ENCODE measurements around the gene NBL1.
"Not testable (repeated sequence)": the region's sequence is repeated elsewhere in the genome, so short reads cannot be mapped to it uniquely, and the experiment has no call there.

Gene NBL1

GRCh38 chr1:19630720-19631395 lies 13.3 kb upstream of the NBL1 start:
- in situ Hi-C loops (cut with HindIII; ENCODE audit: low pct_unique_long_range_greater_than_20kb, low sequenced_read_pairs), result no loop called here
- no peak for TF ChIP-seq JUND (IDR thresholded peaks at IDR 0.05; ENCODE audit: low read depth)
- DNase-seq (ENCODE audit: low read depth in 1 of 2, low spot score in 1 of 2), result no peak

GRCh38 chr1:19632211-19632610 lies 11.9 kb upstream of the NBL1 start:
- DNase-seq (ENCODE audit: low read depth in 1 of 2, low spot score in 1 of 2), result no peak
- in situ Hi-C loops (cut with HindIII; ENCODE audit: low pct_unique_long_range_greater_than_20kb, low sequenced_read_pairs), result no loop called here
- no peak for TF ChIP-seq JUND (IDR thresholded peaks at IDR 0.05; ENCODE audit: low read depth)

- TF ChIP-seq JUND (IDR thresholded peaks at IDR 0.05; ENCODE audit: low read depth), result no peak
- in situ Hi-C loops (cut with HindIII; ENCODE audit: low pct_unique_long_range_greater_than_20kb, low sequenced_read_pairs), result no loop called here
- no peak for DNase-seq (ENCODE audit: low read depth in 1 of 2, low spot score in 1 of 2)
Observed at GRCh38 chr1:19633106-19633505, 11.0 kb upstream of the NBL1 start.

GRCh38 chr1:19635064-19635463 lies 9.0 kb upstream of the NBL1 start:
- in situ Hi-C loops (cut with HindIII; ENCODE audit: low pct_unique_long_range_greater_than_20kb, low sequenced_read_pairs); DNase-seq (ENCODE audit: low read depth in 1 of 2, low spot score in 1 of 2): not testable (repeated sequence)

GRCh38 chr1:19635646-19636045 lies 8.5 kb upstream of the NBL1 start:
- in situ Hi-C loops (cut with HindIII; ENCODE audit: low pct_unique_long_range_greater_than_20kb, low sequenced_read_pairs), result no loop called here
- no peak for TF ChIP-seq JUND (IDR thresholded peaks at IDR 0.05; ENCODE audit: low read depth)
- DNase-seq (ENCODE audit: low read depth in 1 of 2, low spot score in 1 of 2), result no peak

- DNase-seq (ENCODE audit: low read depth in 1 of 2, low spot score in 1 of 2), result no peak
- in situ Hi-C loops (cut with HindIII; ENCODE audit: low pct_unique_long_range_greater_than_20kb, low sequenced_read_pairs), result no loop called here
- no peak for TF ChIP-seq JUND (IDR thresholded peaks at IDR 0.05; ENCODE audit: low read depth)
Observed at GRCh38 chr1:19636065-19636464, 8.0 kb upstream of the NBL1 start.

- in situ Hi-C loops (cut with HindIII; ENCODE audit: low pct_unique_long_range_greater_than_20kb, low sequenced_read_pairs); DNase-seq (ENCODE audit: low read depth in 1 of 2, low spot score in 1 of 2): not testable (repeated sequence)
Observed at GRCh38 chr1:19636749-19637148, 7.4 kb upstream of the NBL1 start.

GRCh38 chr1:19637606-19638005 lies 6.5 kb upstream of the NBL1 start:
- no peak for TF ChIP-seq JUND (IDR thresholded peaks at IDR 0.05; ENCODE audit: low read depth)
- no peak for DNase-seq (ENCODE audit: low read depth in 1 of 2, low spot score in 1 of 2)
- in situ Hi-C loops (cut with HindIII; ENCODE audit: low pct_unique_long_range_greater_than_20kb, low sequenced_read_pairs), result no loop called here

- in situ Hi-C loops (cut with HindIII; ENCODE audit: low pct_unique_long_range_greater_than_20kb, low sequenced_read_pairs); DNase-seq (ENCODE audit: low read depth in 1 of 2, low spot score in 1 of 2): not testable (repeated sequence)
Observed at GRCh38 chr1:19639228-19639627, 4.9 kb upstream of the NBL1 start.

GRCh38 chr1:19639999-19640362 lies 4.1 kb upstream of the NBL1 start:
- DNase-seq (ENCODE audit: low read depth in 1 of 2, low spot score in 1 of 2), result no peak
- no peak for TF ChIP-seq JUND (IDR thresholded peaks at IDR 0.05; ENCODE audit: low read depth)
- in situ Hi-C loops (cut with HindIII; ENCODE audit: low pct_unique_long_range_greater_than_20kb, low sequenced_read_pairs), result no loop called here

GRCh38 chr1:19640363-19641316 lies 3.5 kb upstream of the NBL1 start:
- DNase-seq (ENCODE audit: low read depth in 1 of 2, low spot score in 1 of 2), result peak; percentile 40 to 42
- TF ChIP-seq JUND (IDR thresholded peaks at IDR 0.05; ENCODE audit: low read depth), result no peak
- in situ Hi-C loops (cut with HindIII; ENCODE audit: low pct_unique_long_range_greater_than_20kb, low sequenced_read_pairs), result no loop called here

GRCh38 chr1:19643121-19643520 lies 990 bp upstream of the NBL1 start:
- TF ChIP-seq JUND (IDR thresholded peaks at IDR 0.05; ENCODE audit: low read depth), result no peak
- in situ Hi-C loops (cut with HindIII; ENCODE audit: low pct_unique_long_range_greater_than_20kb, low sequenced_read_pairs), result no loop called here
- peak; percentile 58 to 63 for DNase-seq (ENCODE audit: low read depth in 1 of 2, low spot score in 1 of 2)

- no peak for TF ChIP-seq JUND (IDR thresholded peaks at IDR 0.05; ENCODE audit: low read depth)
- no peak for DNase-seq (ENCODE audit: low read depth in 1 of 2, low spot score in 1 of 2)
- in situ Hi-C loops (cut with HindIII; ENCODE audit: low pct_unique_long_range_greater_than_20kb, low sequenced_read_pairs), result no loop called here
Observed at GRCh38 chr1:19644395-19644680, 227 bp downstream of the NBL1 start.

Data from T47D (cell line).